GM19193 (cell line): ENCODE data around the gene DDX42.

Source experiments
- POLR2A ChIP-seq: IDR thresholded peaks from 4 replicates; pipeline ENCODE4 v1.6.1; 2011; ENCODE audit not compliant: insufficient read depth, insufficient read length; ENCODE audit errors: extremely low read depth

DDX42 gene

GRCh38 chr17:63774141-63774968, at the start of gene DDX42:
DDX42 (plus strand) TSS chr17:63774170; CDS start chr17:63787050, 12,880 bp downstream.
- no peak for TF ChIP-seq POLR2A

- TF ChIP-seq POLR2A, result no peak
These were observed 38.3 kb upstream of the DDX42 start for GRCh38 chr17:63735691-63736090.

GRCh38 chr17:63740464-63741142, 33.4 kb upstream of the DDX42 start:
- no peak for TF ChIP-seq POLR2A

- no peak for TF ChIP-seq POLR2A
These were observed 32.9 kb upstream of the DDX42 start for GRCh38 chr17:63741143-63741407.

- TF ChIP-seq POLR2A, result peak; percentile 95
These were observed 32.4 kb upstream of the DDX42 start, which contains the start of gene STRADA for GRCh38 chr17:63741408-63742173. STRADA (minus strand) TSS chr17:63741799; CDS start chr17:63728369, 13,430 bp downstream.

- no peak for TF ChIP-seq POLR2A
These were observed 22.2 kb upstream of the DDX42 start for GRCh38 chr17:63751806-63752205.

- TF ChIP-seq POLR2A, result no peak
These were observed 21.3 kb upstream of the DDX42 start for GRCh38 chr17:63752707-63753106.

- no peak for TF ChIP-seq POLR2A
These were observed 20.8 kb upstream of the DDX42 start for GRCh38 chr17:63753215-63753614.

- TF ChIP-seq POLR2A, result no peak
These were observed 19.9 kb upstream of the DDX42 start for GRCh38 chr17:63754046-63754445.

GRCh38 chr17:63758428-63758827, 15.5 kb upstream of the DDX42 start:
- no peak for TF ChIP-seq POLR2A

GRCh38 chr17:63760771-63761539, 13.0 kb upstream of the DDX42 start:
- no peak for TF ChIP-seq POLR2A

- no peak for TF ChIP-seq POLR2A
These were observed 11.6 kb upstream of the DDX42 start for GRCh38 chr17:63762161-63763078.

GRCh38 chr17:63764716-63765115, 9.3 kb upstream of the DDX42 start:
- TF ChIP-seq POLR2A, result no peak

- no peak for TF ChIP-seq POLR2A
These were observed 7.2 kb upstream of the DDX42 start for GRCh38 chr17:63766754-63767153.

- no peak for TF ChIP-seq POLR2A
These were observed 5.5 kb upstream of the DDX42 start for GRCh38 chr17:63768433-63768832.
